GM18499 (cell line): ENCODE measurements around the gene SSR3.

ENCODE experiments used
- ATAC-seq: cut with Tn5 transposase; IDR thresholded peaks from one replicate; pipeline ENCODE4 v1.9.1; 2021; ENCODE audit warnings: moderate number of reproducible peaks; ENCODE audit not compliant: insufficient read depth, unreplicated experiment

SSR3 gene

GRCh38 chr3:156539802-156540201 lies 15.1 kb downstream of the SSR3 start:
- no peak for ATAC-seq

- ATAC-seq, result no peak
Measured at GRCh38 chr3:156539051-156539450, 15.9 kb downstream of the SSR3 start.

- ATAC-seq, result no peak
Measured at GRCh38 chr3:156536524-156537316, 18.2 kb downstream of the SSR3 start.

- no peak for ATAC-seq
Measured at GRCh38 chr3:156535798-156536197, 19.1 kb downstream of the SSR3 start.

- no peak for ATAC-seq
Measured at GRCh38 chr3:156535162-156535627, 19.7 kb downstream of the SSR3 start.

- no peak for ATAC-seq
Measured at GRCh38 chr3:156533205-156533604, 21.7 kb downstream of the SSR3 start.

- ATAC-seq, result no peak
Measured at GRCh38 chr3:156532730-156533129, 22.2 kb downstream of the SSR3 start.

GRCh38 chr3:156530980-156531379 lies 23.9 kb downstream of the SSR3 start:
- no peak for ATAC-seq

GRCh38 chr3:156527060-156527459 lies 27.9 kb downstream of the SSR3 start:
- no peak for ATAC-seq

GRCh38 chr3:156525808-156526207 lies 29.1 kb downstream of the SSR3 start:
- ATAC-seq, result no peak

- ATAC-seq, result no peak
Measured at GRCh38 chr3:156522673-156523072, 32.2 kb downstream of the SSR3 start.

- peak; percentile 36 for ATAC-seq
Measured at GRCh38 chr3:156519758-156520162, 35.2 kb downstream of the SSR3 start.

- no peak for ATAC-seq
Measured at GRCh38 chr3:156518726-156519125, 36.2 kb downstream of the SSR3 start.

GRCh38 chr3:156516961-156517360 lies 38.0 kb downstream of the SSR3 start:
- ATAC-seq, result no peak

- ATAC-seq, result no peak
Measured at GRCh38 chr3:156516284-156516683, 38.6 kb downstream of the SSR3 start.

- no peak for ATAC-seq
Measured at GRCh38 chr3:156513619-156514018, 41.3 kb downstream of the SSR3 start.

- ATAC-seq, result no peak
Measured at GRCh38 chr3:156511987-156512677, 42.8 kb downstream of the SSR3 start.

GRCh38 chr3:156509189-156510174 lies 45.4 kb downstream of the SSR3 start:
- ATAC-seq, result peak; percentile 75

GRCh38 chr3:156507285-156507684 lies 47.6 kb downstream of the SSR3 start:
- ATAC-seq, result no peak

- ATAC-seq, result no peak
Measured at GRCh38 chr3:156498307-156498706, 56.6 kb downstream of the SSR3 start.
